Fibroblast of lung (primary cell): ENCODE measurements around the gene PORCN.

Experiments
- EZH2 ChIP-seq: IDR thresholded peaks from 2 replicates; pipeline ENCODE4 v1.5.1; 2012; ENCODE audit warnings: low read length, control low read depth, mild to moderate bottlenecking; ENCODE audit errors: missing control alignments
- TF ChIP-seq, protein P1 (sequence below), 2 donors: IDR thresholded peaks in 1 of 2; conservative IDR thresholded peaks in 1 of 2; 1 replicate in 1 of 2; 2 replicates in 1 of 2; pipeline ENCODE4 v1.5.1; 2011 to 2012; ENCODE audit warnings: low read length in 2 of 2, control low read depth in 1 of 2, inconsistent platforms in 1 of 2, low read depth in 1 of 2, mild to moderate bottlenecking in 1 of 2

DNA sequence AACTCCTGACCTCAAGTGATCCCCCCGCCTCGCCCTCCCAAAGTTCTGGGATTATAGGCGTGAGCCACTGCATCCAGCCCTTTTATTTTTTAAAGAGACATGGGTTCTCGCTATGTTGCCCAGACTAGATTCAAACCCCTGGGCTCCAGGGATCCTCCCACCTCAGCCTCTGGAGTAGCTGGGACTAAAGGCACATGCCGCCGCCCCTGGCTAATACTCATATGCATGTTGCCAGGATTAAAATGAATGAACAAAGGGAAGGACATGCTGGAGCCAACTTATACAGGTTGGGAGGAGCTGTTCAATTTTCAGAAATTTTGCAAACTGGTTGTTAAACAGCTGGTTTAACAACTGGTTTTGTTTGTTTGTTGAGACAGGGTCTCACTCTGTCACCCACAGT, 34.2 kb upstream of the PORCN start:
- TF ChIP-seq, protein P1, sequence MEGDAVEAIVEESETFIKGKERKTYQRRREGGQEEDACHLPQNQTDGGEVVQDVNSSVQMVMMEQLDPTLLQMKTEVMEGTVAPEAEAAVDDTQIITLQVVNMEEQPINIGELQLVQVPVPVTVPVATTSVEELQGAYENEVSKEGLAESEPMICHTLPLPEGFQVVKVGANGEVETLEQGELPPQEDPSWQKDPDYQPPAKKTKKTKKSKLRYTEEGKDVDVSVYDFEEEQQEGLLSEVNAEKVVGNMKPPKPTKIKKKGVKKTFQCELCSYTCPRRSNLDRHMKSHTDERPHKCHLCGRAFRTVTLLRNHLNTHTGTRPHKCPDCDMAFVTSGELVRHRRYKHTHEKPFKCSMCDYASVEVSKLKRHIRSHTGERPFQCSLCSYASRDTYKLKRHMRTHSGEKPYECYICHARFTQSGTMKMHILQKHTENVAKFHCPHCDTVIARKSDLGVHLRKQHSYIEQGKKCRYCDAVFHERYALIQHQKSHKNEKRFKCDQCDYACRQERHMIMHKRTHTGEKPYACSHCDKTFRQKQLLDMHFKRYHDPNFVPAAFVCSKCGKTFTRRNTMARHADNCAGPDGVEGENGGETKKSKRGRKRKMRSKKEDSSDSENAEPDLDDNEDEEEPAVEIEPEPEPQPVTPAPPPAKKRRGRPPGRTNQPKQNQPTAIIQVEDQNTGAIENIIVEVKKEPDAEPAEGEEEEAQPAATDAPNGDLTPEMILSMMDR (conservative IDR thresholded peaks at IDR 0.05 in 1 of 2, IDR thresholded peaks at IDR 0.05 in 1 of 2; ENCODE audit: low read depth in 1 of 2, low read length in 2 of 2), result no peak
- TF ChIP-seq EZH2, result no peak
